GM13977 (cell line): ENCODE measurements around the gene TSEN34.

Source experiments
- DNase-seq: peaks from one replicate; pipeline ENCODE4 v3.0.0; 2012; ENCODE audit warnings: low spot score
- CTCF ChIP-seq: IDR thresholded peaks from 2 replicates; pipeline ENCODE4 v1.5.1; 2012; ENCODE audit warnings: mild to moderate bottlenecking, control low read depth; ENCODE audit not compliant: insufficient read depth; ENCODE audit errors: extremely low read depth, missing control alignments
- in situ Hi-C: fragments of 300-500 bp; cut with MboI; formaldehyde crosslinking; loops from one replicate; pipeline ENCODE4 v1.12.0; 2022; ENCODE audit warnings: low sequenced_read_pairs, low pct_unique_long_range_greater_than_20kb, mixed read lengths, inconsistent platforms; ENCODE audit not compliant: unreplicated experiment

TSEN34 gene

GRCh38 chr19:54160854-54161253 is 30.3 kb upstream of the TSEN34 start:
- in situ Hi-C loops, result no loop called here
- TF ChIP-seq CTCF, result no peak
- no peak for DNase-seq

- peak; percentile 90 for DNase-seq
- in situ Hi-C loops, result no loop called here
- TF ChIP-seq CTCF, result no peak
These were observed 28.8 kb upstream of the TSEN34 start for GRCh38 chr19:54162241-54162805.

GRCh38 chr19:54162884-54163283 is 28.2 kb upstream of the TSEN34 start:
- no peak for DNase-seq
- in situ Hi-C loops, result no loop called here
- no peak for TF ChIP-seq CTCF

GRCh38 chr19:54164369-54165068 is 26.6 kb upstream of the TSEN34 start:
- DNase-seq, result peak; percentile 44
- in situ Hi-C loops, result no loop called here
- no peak for TF ChIP-seq CTCF

- no peak for DNase-seq
- no peak for TF ChIP-seq CTCF
- in situ Hi-C loops, result no loop called here
These were observed 25.9 kb upstream of the TSEN34 start for GRCh38 chr19:54165222-54165621.

GRCh38 chr19:54168174-54168917 is 22.8 kb upstream of the TSEN34 start:
- peak; percentile 95 for TF ChIP-seq CTCF
- in situ Hi-C loops, result no loop called here
- DNase-seq, result peak; percentile 92
